GM19455 (cell line): Measurements from ENCODE around the gene C1orf53.
"Not testable (repeated sequence)": the region's sequence is repeated elsewhere in the genome, so short reads cannot be mapped to it uniquely, and the experiment has no call there.

Source experiments
- ATAC-seq: cut with Tn5 transposase; IDR thresholded peaks from one replicate; pipeline ENCODE4 v1.9.1; 2021; ENCODE audit not compliant: unreplicated experiment

C1orf53 gene

DNA sequence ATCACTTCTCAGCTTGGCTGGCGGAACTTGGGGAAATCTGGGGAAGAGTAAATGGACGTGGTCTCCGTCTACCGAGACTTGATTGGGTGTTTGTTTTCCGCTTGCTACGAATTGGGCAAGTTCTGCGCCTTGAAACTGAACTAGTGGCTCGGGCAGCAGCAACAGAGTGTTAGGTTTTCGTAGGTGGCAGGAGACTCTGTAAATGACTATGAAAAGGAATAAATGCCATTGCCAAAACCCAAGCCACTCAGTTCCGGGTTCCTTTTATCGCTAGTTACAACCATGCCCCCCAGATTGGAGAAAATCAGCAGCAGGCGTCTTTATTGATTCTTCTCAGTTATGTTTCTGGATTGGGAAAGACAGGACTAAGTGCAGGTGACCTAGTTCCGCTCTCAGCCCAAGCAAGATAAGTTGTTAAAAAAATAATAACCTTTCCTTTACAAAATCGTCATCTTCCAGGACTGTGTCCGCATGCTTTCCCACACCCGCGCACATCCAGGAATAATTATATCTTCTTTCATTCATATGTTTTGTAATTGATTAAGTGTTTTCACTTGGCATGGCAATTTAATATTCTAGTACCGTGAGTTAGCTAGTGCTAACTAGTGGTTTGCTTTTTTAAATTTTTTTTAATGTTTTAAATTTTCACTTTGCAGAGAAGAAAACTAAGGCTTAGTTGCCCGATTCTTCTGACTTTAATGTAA lies 18.1 kb downstream of the C1orf53 start:
- ATAC-seq, result no peak

DNA sequence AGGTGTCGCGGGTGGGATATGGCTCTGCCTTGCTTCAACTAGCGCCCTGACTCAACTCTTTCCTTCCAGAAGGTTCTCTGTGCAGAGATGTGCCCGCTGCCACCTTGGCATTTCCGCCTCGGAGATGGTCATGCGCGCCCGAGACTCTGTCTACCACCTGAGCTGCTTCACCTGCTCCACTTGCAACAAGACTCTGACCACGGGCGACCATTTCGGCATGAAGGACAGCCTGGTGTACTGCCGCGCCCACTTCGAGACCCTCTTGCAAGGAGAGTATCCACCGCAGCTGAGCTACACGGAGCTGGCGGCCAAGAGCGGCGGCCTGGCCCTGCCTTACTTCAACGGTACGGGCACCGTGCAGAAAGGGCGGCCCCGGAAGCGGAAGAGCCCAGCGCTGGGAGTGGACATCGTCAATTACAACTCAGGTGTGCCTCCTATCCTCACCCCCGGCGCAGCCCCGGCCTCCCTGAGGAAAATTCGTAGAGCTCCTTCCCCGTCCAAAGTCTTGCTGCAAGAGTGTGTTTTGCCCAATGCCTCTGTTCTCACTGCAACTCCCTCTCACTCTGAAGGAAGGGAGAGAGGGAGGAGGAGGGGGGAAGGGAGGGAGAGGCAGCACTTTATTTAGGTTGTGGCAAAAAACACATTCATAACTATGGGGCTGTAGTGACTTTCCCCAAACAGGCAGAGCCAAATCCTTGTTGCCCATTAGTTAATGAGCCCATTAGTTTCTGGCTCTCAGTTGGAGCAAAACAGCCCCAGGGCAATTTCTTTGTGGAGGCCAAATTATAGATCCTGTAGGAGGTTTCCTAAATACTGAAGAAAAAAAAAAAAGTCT lies 19.0 kb downstream of the C1orf53 start:
- no peak for ATAC-seq

DNA sequence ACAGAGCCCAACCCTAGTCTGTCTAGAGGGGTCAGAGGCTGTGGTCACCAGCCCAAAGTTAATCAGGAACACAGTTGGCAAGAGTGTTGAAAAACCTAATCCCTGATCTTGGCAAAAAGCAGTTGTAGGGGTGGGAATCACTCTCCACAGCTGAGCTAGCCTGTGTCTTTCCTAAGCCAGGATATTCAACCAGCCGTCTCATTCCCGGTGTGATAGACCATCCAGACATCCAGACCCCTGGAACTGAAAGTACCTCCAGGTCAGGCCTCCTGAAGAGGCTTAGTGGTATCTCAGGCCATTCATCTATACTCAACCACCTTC lies 19.6 kb downstream of the C1orf53 start:
- ATAC-seq, result no peak

DNA sequence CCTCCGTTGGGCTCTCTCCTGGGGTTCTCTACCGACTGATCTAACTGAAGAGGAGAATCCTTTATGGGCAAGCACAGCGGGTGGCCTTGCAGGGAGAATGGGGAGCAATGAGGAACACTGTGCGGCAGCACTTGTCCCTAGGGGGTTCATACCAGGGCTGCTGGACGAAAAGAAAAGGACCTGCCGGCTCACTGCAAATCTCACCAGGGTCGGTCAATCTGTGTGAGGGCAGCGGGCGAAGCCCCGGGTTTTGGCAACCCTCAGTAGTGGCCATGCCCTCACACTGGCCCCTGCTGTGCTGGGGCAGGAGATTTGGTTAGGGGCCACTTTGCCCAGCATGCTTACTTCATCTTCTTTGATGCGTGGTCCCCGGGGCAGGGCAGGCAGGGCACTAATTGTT lies 20.6 kb downstream of the C1orf53 start:
- no peak for ATAC-seq

DNA sequence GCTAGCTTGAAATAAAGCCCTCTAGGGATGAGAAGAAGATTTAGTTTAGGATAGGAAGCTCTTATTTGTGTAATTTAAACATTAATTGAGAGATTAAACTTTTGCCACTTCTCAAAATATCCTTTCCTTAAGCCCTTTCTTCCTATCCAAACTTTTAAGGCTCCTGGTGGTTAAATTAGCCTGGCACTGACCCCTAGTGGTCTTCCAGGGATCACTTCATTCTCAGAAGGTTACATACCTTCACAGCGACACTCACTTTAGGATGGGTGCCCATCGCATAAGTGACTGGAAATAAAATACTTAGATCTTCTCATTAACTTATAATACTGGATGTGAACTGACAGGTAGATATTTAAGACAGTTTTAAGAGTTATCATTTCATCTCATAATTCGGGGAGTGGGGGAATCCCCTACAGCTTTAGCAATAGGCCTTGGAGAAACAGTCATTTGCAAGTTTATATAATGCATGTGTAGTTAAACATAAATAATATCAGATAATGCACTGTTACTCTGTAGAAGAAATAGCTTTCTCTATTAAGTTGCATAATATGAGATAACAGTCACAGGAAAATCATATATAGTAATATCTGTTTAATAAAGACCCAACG lies 22.2 kb downstream of the C1orf53 start:
- peak; percentile 81 for ATAC-seq

DNA sequence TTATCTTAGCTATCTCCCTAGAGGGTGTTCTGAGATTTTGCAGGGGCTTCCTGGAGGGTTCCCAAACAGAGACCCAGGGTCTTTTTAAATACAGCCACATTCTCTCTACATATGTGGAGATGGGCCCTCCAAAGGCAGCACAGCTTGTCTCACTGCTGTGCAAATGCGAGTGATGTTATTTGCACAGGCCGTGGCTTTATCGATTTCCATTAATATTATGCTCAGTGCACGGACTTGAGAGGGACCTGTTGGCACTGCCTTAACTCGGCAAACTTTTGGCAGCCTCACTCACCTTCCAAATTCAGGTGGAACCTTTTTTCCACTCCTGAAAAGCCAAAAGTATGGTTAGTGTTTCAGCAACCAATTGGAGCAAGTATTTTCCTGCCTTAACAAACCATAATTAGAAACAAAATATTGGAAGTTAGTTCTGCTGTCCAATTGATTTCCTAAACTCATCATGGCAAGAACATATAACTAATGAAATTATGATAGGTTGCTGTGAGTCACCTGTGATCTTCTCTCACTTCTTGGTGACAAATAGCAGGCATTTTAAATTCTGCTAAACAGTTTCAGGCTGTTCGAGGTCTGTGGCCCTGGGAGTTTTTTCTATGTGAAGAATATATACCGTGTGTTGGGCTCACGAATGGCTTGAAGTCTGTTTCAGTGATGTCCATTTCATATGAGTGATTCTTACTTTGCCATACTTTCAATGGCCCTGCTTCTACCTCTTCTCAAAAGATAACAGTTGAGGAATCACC lies 25.7 kb downstream of the C1orf53 start:
- no peak for ATAC-seq

DNA sequence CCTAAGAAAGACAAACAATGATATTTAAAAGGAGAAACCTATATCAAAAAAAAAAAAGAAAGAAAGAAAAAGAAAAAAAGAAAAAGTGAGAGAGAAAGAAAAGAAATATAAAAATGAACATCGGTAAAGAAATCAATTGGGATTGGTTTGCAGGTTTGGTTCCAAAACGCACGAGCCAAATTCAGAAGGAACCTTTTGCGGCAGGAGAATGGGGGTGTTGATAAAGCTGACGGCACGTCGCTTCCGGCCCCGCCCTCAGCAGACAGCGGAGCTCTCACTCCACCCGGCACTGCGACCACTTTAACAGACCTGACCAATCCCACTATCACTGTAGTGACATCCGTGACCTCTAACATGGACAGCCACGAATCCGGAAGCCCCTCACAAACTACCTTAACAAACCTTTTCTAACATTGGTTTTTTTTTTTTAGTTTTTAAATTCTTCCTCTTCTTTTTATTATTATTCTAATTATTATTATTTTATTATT lies 26.5 kb downstream of the C1orf53 start:
- ATAC-seq, result no peak

DNA sequence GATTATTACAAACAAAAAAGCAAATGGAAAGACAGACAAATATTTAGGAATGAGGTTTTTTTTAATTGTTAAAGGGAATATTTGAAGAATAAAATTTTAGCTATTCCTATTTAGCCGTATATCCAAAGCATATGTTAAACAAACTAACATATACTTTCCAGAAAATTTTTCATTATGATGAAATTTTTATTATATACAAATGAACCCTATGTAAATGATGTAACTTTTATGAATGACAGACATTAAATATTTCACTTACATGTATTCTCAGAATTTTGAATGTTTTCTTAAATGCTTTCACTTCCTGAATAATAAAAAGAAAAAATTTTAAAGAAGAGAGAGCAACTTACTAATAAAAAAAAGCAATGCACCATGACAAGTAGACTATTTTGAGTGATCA lies 30.6 kb downstream of the C1orf53 start:
- no peak for ATAC-seq

DNA sequence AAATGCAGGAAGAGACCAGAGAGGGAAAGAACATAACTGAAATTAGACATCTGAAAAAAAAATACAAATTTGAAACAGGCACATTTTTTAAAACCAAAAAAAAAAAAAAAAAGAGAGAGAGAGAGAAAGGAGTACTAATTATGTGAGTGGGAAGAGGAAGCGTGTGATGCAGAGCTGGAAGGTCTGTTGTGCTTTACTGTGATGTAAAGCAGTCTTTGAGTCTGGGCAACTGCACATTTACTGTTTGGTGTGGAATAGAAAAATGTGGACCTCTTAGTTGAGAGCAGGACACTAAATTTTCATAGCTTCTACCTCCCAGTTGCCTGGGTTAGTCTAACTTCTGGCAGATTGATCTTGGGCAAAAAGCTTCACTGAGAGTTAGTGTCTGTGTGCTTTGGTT lies 31.2 kb downstream of the C1orf53 start:
- ATAC-seq, result no peak

DNA sequence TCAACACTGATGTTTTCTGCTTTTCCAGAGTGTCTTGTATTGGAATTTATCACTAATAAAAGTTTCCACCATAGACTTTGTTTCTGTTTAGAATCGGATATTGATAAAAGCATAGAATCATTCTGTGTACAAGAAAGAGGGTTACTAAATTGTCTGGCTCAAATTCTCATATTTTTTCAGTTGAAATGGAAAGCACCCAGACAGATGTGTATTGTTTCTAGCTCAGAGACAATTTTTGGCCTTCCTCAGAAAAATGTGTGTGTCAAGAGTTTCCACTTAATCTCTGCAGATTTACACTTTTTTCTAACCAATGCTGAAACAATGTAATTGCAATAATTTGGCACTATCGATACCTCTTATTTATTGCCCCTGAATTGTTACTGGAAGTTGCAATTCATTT lies 35.0 kb downstream of the C1orf53 start:
- ATAC-seq, result no peak

DNA sequence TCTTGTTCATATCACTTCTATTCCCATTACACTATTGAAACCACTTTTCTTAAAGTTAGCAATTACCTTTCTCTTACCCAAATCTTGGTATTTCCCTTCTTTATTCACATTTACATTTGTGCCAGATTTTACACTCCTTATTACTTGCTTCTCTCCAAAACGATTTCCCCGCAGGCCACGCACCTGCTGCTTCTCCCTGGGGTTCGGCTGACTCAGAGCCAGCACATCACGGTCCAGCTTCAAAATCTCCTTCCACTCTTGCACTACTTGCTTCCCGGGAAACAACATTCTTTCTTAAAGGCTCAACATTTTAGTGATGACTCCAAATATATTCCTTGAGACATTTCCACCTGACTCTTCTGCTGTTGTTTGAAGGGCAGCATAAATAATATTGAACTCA lies 35.5 kb downstream of the C1orf53 start:
- ATAC-seq, result no peak

DNA sequence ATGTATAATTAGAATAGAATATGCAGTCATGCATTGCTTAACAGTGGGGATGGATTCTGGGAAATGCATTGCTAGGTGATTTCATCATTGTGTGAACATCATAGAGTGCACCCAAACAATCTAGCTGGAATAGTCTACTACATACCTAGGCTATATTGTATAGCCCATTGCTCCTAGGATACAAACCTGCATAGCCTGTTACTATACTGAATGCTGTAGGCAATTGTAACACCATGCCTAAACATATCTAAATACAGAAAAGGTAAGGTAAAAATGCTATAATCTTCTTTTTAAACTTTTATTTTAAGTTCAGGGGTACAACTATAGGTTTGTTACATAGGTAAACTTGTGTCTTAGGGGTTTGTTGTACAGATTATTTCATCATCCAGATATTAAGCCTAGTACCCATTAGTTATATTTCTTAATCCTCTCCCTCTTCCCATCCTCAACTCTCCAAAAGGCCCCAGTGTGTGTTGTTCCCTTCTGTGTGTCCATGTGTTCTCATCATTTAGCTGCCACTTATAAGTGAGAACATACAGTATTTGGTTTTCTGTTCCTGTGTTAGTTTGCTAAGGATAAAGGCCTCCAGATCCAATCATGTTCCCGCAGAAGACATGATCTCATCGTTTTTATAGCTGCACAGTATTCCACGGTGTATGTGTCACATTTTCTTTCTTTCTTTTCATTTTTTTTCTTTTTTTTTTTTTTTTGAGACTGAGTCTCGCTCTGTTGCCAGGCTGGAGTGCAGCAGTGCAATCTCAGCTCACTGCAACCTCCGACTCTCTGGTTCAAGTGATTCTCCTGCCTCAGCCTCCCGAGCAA lies 36.9 kb downstream of the C1orf53 start:
- not testable (repeated sequence) for ATAC-seq

DNA sequence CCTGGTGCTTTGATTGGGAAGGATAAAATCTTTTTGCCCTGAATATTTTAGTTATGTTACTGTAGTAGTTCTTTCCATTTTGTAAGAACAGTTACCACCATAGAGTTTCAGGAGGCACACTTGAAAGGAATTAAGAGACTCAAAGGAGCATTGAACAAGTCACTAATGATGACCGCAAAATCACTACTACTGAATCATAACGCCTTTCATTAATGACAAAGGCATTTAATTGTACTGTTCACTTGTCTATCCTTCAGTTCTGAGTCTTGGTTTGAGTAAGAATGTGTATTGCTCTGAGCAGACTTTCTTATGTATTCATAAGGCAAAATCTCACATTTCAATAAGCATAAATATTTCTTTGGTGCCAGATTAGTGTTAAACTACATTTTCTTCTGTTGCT lies 39.6 kb downstream of the C1orf53 start:
- no peak for ATAC-seq

DNA sequence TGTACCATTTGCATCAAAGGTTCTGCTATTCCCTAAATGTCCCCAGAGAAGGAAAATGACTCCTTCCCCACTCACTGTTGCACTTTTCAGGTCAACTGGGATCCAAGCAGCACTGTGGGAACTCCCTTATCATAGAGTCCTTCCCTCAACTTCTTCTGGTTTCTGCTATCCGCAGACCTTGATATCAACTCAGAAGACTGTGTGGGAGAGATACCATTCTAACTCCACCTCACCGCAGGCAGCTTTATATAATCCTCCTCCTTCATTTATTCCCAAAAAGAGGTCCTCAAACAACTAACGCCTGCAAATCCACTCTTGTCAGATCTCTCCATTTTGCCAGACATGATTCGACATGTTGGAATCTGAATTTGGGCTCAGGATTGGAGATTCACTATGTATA lies 42.1 kb downstream of the C1orf53 start:
- ATAC-seq, result no peak

DNA sequence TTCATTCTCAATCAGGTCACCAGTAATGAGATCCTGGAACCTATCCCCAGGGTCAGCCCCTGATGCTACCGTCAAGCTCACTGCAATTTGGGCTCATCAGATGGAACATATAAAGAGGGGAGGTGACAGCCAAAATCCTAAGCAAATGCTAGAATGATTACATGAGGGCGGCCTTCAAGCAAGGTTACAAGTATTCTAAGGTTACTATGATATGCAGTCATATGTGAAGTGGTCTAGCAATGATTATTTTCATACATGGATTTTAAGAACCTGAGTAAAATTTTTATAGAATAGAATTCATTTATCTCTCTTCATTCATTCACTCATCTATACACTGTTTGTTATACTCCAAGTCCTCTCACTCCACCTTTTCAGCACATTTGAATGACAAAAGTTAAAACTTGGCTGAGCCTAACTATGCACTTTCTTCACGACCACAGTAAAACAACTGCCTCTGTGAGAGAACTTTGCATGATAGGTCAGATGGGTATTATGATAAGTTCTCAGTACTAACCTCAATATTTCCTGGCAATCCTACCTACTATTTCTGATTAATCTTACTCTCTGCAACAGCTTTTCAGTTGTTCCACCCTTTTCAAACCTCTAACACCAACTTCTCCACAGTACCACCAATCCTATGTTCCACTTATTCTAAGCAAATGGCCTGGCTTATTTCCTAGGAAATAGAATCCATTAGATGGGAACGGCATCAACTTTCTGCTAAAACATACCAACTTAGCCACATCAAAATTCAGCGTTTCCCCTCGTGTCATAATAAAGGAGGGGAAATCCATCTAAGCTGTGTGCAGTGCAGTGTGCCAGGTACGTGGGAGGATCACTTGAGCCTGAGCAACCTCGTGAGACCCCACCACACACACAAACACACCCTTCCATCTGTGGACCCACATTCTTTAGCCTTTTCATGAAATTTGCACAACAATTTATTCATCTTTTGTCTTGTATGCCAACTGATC lies 46.8 kb downstream of the C1orf53 start:
- ATAC-seq, result no peak

DNA sequence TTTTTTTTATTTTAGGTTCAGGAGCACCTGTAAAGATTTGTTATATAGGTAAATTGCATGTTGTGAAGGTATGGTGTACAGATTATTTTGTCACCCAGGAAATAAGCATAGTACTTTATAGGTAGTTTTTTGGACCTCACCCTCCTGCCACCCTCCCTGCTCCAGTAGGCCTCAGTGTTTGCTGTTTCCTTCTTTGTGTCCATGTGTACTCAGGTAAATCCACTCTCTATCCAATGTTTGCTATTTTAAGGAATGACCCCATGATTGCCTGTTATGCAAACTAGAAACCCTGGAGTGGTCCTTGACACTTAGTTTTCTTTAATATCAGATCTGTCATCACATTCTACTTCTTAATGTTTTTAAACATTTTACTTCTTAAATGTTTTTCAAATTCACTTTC lies 48.7 kb downstream of the C1orf53 start:
- no peak for ATAC-seq

DNA sequence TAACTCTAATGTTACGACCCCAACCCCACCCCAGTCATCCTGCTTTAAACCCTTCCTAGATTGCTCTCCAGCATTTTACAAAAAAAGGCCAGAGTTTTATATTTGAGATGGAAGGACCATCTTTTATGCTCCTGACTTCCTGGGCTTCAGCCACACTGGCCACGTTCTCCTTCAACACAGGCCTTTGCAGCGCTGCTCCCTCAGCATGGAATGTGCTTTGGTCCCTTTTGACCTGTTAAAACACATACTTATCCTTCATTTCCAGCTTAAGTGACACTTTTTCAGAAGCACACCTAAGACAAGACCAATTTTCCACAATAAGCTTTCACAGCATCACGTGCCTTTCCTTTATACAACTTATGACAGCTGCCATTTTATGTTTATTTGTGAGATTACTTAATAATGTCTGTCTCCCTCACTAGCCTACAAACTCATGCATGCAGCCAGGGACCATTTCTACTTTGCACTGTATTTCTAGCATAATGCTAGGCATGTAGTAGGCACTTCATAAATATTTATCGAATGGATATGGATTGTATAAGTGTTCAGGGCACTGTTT lies 49.3 kb downstream of the C1orf53 start:
- no peak for ATAC-seq

DNA sequence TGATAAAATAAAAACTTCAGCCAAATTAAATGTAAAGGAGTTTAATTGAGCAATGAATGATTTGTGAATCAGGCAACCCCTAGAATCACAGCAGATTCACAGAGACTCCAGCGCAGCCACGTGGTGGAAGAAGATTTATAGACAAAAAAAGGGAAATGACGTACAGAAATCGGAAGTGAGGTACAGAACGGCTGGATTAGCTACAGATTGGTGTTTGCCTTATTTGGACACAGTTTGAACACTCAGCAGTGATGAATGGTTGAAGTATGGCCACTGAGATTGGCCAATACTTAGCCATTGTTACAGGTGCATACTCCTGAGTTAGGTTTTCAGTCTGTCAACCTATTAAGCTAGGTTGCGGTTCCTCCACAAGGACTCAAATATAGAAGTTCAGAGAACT lies 51.0 kb downstream of the C1orf53 start:
- not testable (repeated sequence) for ATAC-seq
